Nucleus accumbens (tissue), 56 donors: ENCODE data around the gene ZBTB46.
"Not testable (repeated sequence)": the region's sequence is repeated elsewhere in the genome, so short reads cannot be mapped to it uniquely, and the experiment has no call there.

Experiments
- DNase-seq, 56 donors: peaks; one replicate each; lab custom pipeline; 2025; lab: John Stamatoyannopoulos, UW

The ZBTB46 gene

DNA sequence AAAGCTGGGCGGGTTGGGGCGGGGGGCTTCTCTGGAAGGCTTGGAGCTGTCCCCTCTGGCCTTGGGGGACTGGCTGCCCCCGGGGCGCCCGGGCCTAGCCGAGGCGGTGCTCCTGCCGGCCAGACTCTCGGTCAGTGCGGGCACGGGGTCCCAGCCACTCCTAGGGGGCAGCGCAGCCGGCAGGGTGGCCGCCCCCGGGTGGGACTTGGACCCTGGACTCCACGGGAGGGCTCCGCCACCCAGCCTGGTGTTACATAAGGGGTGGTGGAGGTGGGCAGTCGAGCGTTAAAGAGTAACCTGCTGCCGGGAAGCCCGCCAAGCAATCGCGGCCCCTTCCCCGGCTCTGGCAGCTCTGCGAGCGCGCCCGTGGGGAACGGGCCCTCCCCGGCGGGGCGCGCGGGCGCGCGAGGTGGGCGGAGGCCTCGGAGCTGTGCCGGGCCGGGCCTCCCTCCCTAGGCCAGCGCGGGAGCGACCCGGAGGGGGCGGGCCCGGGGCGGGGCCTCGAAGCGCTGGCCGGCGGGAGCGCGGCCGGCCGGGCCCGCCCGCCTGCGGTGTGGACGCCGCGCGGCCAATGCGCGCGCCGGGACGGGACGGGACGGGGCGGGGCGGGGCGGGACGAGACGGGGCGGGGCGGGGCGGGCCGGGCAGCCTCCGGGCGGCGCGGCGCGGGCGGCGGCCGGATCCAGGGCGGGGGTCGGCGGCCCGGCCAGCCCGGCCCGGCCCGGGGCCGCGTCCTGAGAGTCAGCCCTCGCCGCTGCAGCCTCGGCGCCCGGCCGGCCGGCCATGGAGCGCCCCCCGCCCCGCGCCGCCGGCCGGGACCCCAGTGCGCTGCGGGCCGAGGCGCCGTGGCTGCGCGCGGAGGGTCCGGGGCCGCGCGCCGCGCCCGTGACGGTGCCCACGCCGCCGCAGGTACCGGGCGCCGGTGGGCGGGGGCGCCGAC, 91.7 kb downstream of the ZBTB46 start, which contains the start of gene SLC2A4RG:
Gene SLC2A4RG (plus strand): TSS at position 647 of the 940 bp plus-strand sequence. CDS start 137 bp downstream, at position 784.
- peak in 45 of 56 donors; percentile 29 to 86 (median 60) for DNase-seq

DNA sequence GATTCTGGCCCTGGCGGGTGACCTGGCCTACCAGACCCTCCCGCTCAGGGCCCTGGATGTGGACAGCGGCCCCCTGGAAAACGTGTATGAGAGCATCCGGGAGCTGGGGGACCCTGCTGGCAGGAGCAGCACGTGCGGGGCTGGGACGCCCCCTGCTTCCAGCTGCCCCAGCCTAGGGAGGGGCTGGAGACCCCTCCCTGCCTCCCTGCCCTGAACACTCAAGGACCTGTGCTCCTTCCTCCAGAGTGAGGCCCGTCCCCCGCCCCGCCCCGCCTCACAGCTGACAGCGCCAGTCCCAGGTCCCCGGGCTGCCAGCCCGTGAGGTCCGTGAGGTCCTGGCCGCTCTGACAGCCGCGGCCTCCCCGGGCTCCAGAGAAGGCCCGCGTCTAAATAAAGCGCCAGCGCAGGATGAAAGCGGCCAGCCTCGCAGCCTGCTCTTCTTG, 92.4 kb downstream of the ZBTB46 start:
- peak in 4 of 56 donors; percentile 23 to 52 (median 39) for DNase-seq

DNA sequence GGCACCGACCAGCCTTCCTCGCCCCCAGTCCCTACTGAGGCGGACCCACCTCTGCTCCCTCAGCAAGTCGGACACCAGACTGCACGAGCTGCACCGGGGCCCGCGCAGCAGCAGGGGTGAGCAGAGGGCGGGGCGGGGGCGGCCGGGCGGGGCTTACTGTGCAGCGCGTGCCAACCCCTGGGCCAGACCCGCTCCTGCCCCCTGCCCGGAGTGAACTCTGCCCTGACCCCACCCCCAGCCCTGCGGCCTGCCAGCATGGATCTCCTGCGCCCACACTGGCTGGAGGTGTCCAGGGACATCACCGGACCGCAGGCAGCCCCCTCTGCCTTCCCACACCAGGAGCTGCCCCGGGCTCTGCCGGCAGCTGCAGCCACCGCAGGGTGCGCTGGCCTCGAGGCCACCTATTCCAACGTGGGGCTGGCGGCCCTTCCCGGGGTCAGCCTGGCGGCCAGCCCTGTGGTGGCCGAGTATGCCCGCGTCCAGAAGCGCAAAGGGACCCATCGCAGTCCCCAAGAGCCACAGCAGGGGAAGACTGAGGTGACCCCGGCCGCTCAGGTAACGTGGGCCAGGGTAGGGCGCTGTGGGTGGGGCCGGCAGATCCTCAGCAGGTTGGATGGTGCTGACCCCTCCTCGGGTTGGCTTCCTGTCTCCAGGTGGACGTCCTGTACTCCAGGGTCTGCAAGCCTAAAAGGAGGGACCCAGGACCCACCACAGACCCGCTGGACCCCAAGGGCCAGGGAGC, 92.9 kb downstream of the ZBTB46 start:
- DNase-seq, result no peak

DNA sequence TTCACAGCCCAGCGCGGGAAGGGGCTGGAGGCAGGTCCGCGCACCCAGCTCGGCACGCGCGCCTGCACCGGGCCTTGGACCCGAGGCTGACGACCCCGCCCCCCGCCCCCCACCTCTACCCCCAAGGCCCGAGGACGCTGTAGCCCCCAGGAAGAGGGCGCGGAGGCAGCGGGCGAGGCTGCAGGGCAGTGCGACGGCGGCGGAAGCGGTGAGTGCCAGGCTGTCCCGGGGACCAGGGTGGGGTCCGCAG, 93.4 kb downstream of the ZBTB46 start:
- no peak for DNase-seq

DNA sequence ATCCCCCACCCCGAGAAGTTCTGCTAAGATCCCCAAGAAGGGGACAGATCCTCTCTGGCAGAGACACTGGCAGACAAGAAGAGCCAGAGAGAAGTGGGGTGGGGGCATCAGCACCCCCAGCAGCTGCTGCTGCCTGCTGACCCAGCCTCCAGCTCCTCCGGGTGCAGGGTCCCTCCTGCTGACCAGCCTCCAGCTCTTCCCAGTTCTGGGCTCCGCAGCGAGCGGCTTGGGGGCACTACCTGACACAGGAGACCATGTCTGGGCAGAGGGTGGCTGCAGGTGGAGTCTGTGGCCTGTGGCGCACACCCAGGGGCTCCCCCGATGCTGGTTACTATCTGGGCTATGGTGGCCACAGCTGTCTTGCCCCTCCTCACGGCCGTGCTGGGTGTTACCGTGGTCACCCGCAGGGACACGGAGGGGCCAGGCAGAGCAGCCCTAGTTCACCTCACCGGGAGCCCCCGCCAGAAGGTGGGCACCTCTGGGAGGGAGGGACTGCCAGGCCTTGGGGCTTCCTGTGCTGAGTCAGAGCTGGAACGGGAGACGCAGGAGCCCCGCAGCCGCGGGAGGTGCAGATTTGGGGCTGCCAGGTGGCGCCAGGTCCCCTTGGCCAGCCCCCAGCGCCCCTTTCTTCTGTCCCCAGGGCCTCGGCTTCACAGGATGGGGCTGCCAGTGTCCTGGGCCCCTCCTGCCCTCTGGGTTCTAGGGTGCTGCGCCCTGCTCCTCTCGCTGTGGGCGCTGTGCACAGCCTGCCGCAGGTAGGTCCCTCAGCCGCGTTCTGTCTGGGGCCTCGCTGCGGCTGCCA, 94.0 kb downstream of the ZBTB46 start:
- peak in 1 of 56 donors; percentile 7 for DNase-seq

DNA sequence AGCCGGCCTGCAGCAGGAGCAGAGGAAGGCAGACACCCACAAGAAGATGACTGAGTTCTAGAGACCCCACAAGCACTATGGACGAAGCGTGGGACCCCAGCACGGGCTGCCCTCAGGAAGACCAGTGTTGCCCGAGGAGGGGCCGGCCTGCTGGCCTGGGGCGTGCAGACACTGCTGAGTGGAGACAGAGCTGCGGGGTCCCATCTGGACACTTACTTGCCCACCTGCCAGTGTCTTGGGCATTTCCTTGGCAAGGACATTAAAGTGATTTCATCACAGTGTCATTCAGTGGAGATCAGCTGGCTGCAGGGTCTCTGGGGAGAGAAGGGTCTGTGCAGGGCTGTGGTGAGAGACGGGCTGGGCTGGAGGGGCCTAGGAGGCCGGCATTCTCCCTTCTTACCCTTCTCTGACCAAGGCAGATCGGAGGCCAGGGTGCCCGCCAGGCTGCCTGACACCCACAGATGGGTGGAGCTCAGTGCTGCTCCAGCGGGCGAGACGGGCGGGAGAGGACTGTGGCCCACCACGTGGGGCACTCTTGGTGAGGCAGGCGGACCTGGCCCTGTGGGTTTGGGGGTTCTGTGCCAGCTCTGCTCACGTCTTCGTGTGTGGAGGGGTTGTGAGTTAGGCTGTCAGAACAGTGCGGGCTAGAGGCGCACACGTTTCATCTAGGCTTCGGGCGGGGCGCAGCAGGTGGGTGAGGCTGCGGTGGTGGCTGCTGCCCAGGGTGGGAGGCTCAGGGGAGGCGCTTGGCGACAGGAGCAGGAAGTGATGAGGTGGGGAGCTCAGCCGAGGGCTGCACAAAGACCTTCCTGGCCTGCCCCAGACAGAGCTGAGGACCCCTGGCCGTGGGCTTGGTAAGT, 95.0 kb downstream of the ZBTB46 start, which contains the start of gene LIME1:
Gene LIME1 (plus strand): TSS at position 806 of the 860 bp plus-strand sequence. CDS start 886 bp downstream, outside the sequence.
- peak in 13 of 56 donors; percentile 16 to 70 (median 34) for DNase-seq

DNA sequence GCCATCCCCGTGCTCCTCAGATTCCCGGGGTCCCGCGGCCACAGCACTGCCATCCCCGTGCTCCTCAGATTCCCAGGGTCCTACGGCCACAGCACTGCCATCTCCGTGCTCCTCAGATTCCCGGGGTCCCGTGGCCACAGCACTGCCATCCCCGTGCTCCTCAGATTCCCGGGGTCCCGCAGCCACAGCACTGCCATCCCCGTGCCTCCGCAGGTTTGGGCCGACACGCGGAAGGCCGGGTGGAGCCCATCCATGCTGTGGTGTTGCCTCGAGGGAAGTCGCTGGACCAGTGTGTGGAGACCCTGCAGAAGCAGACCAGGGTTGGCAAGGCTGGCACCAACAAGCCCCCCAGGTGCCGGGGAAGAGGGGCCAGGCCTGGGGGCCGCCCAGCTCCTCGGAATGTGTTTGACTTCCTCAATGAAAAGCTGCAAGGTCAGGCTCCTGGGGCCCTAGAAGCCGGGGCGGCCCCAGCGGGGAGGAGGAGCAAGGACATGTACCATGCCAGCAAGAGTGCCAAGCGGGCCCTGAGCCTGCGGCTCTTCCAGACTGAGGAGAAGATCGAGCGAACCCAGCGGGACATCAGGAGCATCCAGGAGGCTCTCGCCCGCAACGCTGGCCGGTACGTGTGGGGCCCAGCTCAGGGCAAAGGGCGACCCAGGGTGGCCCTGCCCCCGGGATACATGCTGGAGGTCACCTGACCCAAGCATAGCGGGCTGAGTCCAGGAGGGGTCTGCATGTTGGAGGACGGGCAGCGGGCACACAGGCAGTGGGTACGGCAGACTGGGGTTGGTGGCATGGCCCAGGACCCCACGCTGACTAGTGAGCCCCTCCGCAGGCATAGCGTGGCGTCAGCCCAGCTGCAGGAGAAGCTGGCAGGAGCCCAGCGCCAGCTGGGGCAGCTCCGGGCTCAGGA, 95.9 kb downstream of the ZBTB46 start:
- DNase-seq, result peak in 10 of 56 donors; percentile 10 to 55 (median 29)

DNA sequence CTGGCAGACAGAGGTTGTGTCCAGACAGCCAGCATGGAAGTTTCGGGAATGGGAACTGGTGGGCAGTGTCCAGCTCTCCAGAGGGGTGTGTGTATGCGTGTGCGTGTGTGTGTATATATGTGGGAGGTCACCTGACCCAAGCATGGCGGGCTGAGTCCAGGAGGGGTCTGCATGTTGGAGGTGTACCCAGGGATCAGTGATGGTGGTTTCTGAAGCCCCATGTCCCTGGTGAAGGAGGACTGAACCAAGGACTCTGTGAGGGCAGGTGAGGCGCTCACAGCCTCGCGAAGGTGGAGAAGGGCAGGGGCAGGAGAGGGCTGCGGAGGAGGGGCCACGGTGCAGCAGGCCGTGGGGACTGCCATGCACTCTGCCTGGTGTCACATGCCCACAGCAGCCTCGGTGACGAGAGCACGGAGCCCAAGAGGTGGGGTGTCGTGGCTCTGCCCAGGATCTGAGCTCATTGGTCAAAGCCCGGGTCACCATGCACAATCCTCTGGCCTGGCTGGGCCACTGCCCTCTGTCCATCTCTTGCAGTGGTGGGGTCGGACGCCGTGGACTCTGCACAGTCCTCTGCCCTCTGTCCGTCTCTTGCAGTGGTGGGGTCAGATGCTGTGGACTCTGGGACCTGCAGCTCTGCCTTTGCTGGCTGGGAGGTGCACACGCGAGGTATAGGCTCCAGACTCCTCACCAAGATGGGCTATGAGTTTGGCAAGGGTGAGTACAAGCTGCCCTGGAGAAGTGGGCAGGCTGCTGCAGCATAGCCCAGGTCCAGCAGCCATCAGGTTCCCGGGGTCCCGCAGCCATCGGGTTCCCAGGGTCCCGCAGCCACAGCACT, 96.7 kb downstream of the ZBTB46 start:
- no peak for DNase-seq

DNA sequence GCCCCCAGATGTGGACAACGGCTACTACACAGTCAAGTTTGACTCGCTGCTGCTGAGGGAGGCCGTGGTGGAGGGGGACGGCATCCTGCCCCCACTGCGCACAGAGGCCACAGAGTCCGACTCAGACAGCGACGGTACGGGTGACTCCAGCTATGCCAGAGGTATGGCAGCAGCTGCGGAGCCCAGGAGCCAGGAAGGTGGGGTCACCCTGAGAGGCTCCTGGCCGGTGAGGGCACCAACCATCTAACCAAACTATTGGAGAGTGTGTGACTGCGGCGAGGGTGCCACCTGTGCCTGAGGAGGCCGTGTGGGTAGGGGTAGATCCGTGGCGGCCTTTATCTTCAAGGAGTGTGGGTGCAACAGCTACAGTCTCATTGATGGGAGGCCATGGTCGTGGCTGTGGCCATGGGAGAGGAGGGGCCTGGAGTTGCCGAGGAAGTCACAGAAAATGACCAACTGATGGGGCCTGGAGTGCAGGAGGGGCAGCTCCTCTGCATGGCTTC, 97.4 kb downstream of the ZBTB46 start:
- DNase-seq, result no peak

DNA sequence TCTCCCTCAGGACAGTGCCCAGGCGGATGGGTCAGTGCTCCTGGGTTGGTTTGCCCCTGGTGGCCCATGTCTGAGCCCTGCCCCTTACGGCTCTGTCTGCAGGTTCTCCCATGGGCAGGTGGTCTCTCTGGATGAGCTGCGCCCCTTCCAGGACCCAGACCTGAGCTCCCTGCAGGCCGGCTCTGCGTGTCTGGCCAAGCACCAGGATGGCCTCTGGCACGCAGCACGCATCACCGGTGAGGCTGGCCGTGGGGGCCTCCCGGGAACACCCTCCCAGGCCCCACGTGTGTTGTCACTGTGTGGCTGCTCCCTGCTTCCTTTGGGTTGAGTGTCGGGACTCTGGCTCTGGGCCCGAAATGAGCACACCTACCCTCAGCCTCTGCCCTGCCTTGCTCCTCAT, 97.9 kb downstream of the ZBTB46 start:
- no peak for DNase-seq

DNA sequence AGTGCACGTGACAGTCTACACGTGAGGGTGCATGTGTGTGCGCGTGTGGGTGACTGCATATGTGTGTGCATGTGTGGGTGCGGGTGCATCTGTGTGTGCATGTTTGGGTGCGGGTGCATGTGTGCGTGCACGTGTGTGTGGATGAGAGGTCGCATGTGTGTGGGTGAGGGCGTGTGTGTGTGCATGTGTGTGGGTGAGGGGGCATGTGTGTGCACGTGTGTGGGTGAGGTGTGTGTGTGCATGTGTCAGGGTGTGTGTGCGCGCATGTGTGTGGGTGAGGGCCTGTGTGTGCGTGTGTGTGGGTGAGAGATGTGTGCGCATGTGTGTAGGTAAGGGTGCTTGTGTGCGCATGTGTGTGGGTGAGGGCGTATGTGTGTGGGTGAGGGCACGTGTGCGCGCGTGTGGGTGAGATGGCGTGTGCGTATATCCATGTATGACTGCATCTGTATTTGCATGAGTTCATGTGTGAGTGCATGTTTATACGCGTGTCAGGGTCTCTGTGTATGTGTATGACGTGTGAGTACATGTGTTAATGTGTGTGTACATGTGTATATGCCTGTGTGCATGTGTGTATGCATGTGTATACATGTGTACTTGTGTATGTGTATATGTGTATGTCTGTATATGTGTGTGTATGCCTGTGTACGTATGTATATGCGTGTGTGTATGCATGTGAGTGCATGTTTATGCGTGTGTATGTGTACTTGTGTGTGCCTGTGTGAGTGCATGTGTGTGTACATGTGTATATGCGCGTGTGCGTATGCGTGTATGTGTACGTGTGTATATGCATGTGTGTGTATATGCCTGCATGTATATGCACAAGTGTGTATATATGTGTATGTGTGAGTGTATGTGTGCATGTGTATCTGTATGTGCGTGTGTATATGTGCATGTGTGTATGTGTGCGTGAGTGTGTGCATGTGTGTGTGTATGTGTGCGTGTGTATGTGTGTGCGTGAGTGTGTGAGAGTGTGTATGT, 98.7 kb downstream of the ZBTB46 start:
- no peak for DNase-seq

DNA sequence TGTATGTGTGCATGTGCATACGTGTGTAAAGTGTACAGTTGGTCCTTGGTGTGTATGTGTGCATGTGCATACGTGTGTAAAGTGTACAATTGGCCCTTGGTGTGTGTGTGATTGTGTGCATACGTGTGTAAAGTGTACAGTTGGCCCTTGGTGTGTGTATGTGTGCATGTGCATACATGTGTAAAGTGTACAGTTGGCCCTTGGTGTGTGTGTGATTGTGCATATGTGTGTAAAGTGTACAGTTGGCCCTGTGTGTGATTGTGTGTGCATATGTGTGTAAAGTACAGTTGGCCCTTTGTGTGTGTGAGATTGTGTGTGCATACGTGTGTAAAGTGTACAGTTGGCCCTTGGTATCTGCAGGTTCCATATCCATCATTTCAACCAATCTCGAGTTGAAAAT, 99.7 kb downstream of the ZBTB46 start:
- no peak for DNase-seq

DNA sequence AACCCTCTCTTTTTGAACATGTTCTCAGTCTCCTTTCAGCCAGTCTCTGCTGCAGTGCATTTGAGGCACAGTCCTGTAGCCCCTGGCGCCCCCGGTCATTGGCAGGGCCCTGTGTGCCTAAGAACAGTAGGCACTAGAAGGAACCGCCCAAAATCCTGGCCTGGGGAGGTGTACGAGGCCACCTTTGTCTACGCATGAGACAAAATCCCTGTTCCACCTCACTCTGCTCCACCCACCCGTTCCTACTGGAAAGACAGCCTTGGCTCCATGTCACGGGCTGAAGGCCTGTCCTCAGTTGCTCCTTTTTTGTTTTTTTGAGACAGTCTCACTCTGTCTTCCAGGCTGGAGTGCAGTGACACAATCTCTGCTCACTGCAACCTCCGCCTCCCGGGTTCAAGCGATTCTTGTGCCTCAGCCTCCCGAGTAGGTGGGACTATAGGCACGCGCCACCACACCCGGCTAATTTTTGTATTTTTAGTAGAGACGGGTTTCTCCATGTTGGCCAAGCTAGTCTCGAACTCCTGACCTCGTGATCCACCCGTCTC, 100.8 kb downstream of the ZBTB46 start:
- peak in 14 of 56 donors; percentile 9 to 55 (median 29) for DNase-seq

DNA sequence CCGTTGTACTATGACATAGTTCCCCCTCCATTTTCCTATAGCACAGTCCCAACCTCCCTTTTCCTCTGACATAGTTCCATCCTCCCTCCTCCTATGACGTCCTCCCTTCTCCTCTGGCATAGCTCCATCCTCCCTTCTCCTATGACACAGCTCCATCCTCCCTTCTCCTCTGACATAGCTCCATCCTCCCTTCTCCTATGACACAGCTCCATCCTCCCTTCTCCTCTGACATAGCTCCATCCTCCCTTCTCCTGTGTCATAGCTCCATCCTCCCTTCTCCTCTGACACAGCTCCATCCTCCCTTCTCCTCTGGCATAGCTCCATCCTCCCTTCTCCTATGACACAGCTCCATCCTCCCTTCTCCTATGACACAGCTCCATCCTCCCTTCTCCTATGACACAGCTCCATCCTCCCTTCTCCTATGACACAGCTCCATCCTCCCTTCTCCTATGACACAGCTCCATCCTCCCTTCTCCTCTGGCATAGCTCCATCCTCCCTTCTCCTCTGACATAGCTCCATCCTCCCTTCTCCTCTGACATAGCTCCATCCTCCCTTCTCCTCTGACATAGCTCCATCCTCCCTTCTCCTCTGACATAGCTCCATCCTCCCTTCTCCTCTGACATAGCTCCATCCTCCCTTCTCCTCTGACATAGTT, 108.0 kb downstream of the ZBTB46 start:
- not testable (repeated sequence) for DNase-seq

DNA sequence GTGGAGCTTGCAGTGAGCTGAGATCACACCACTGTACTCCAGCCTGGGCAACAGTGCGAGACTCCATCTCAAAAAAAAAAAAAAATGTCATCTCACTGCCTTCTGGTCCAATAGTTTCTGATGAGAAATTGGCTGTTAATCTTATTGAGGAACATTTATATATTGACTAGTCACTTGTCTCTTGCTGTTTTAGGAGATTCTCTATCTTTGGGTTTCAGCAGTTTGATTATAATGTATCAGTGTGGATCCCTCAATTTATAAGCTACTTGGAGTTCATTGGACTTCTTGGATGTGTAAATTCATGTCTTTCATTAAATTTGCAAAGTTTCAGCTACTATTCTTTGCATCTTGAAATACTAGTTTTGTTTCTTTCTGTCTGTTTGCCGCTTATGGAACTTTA, 112.1 kb downstream of the ZBTB46 start:
- DNase-seq, result no peak
